ENCODE data around the gene TEKT2.

GRCh38 chr1:36085126-36085525, 1.2 kb downstream of the TEKT2 start:
- TF ChIP-seq POLR2AphosphoS5 (IDR thresholded peaks at IDR 0.05; ENCODE audit: low read depth, low read length) (no peak), REST (IDR thresholded peaks at IDR 0.05; ENCODE audit: insufficient read depth in 1 of 2, low read depth in 2 of 2, low read length in 2 of 2) (no peak), SIN3A (IDR thresholded peaks at IDR 0.05; ENCODE audit: borderline replicate concordance, insufficient read depth, low read length) (no peak)
